Left lobe of liver (tissue), 2 donors: Measurements from ENCODE around the gene KPNA1. TPM values are rescaled to one million over a fixed set of nuclear protein-coding genes. Genes with fewer than 3 reads are reported as not detected.

Experiments
- ATAC-seq: fragments of 200-7000 bp; cut with Tn5 transposase; one replicate; pipeline ENCODE4 v1.9.1; 2020; ENCODE audit warnings: mild to moderate bottlenecking, moderate library complexity
- DNase-seq: peaks from one replicate; pipeline ENCODE4 v3.0.0-alpha.2; 2020; ENCODE audit warnings: low spot score
- total RNA-seq: library from RNA; stranded (reverse); gene quantifications from one replicate; pipeline ENCODE4 v1.2.1, GENCODE V29; 2021
- donor health status: DM: no; HTN: no; CAD: no; lungs with moderate emphysema.
- donor health status: DM: no; HTN: yes; CAD: no.

The KPNA1 gene
- total RNA-seq, result 47.1 TPM

DNA sequence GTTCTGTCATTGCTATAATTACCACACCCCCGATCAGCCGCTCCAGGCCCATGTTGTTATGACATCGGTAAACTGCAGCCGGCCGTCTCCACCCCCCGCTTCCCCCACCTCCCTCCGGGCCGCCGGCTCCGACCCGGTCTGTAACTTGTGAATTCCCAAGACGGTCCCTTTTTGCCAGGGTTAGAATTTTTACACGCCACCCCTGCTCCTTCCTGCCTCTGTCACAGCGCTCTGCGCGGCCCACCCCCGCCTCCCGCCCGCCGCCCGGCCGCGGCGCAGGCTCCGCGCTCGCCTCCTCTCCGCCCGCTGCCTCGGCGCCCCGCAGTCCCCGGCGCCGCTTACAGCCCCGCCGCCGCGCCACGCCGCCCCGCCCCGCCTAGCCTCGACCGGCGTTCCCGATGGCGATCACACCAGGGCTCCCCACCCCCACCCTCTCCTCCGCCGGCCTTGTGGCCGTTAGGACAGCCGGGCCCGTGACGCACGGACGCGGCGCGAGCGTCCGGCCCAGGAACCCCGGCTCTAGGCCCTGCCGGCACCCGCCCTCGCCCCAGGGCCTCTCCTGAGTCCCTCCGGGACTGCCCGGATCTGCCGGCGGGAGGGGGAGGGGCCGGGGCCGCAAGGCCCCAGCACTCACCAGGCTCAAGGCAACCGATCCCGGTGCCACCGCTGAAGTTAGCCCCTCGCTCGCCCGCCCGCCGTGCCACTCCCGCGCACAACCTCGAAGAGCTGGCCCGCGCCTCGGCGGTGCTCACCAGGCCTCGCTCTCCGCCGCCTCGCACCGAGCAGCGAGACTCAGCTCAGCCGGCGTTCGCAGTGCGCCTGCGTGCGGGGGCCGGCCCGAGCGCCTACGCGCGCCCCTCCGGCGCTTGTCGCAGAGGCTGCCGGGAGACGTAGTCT lies at the start of gene KPNA1:
TSS of gene KPNA1 (minus strand) at position 817 of the 897 bp plus-strand sequence. CDS start 18,374 bp downstream, outside the sequence.
- ATAC-seq (peak; percentile 90), DNase-seq (peak; percentile 88)

DNA sequence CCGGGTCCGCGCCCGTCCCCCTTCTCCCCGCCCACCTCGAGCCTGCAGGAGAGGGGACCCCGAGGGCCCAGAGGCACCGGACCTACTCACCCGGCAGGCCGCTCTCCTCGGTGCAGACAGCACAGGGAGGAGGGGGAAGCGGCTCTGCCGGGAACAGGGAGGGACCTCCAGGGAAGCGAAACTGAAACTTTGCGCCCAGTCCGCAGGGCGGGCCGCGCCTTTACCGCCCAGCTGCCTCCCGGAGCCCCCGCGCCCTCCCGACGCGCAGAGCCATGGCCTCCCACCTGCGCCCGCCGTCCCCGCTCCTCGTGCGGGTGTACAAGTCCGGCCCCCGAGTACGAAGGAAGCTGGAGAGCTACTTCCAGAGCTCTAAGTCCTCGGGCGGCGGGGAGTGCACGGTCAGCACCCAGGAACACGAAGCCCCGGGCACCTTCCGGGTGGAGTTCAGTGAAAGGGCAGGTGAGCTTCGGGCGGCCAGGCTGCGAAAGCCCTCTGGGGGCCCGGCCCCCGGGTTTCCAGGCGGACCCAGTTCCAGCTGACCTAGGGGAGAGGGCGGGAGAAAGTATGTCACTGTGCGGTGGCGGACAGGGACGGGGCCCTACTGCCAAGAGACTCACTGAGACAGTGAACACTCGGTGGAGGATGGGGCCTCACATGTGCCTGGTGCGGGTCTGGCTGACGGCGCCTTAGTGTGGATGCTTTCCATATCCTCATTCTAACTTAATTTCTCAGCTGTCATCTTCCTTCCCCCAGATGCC lies 49.6 kb upstream of the KPNA1 start, which contains the start of the genes DTX3L and PARP9:
TSS of gene DTX3L (plus strand) at position 184 of the 758 bp plus-strand sequence. CDS start at position 273, 89 bp downstream.
TSS of gene PARP9 (minus strand) at position 146 of the 758 bp plus-strand sequence. CDS start 4,680 bp downstream, outside the sequence.
- ATAC-seq, result peak; percentile 94
- DNase-seq, result peak; percentile 90

DNA sequence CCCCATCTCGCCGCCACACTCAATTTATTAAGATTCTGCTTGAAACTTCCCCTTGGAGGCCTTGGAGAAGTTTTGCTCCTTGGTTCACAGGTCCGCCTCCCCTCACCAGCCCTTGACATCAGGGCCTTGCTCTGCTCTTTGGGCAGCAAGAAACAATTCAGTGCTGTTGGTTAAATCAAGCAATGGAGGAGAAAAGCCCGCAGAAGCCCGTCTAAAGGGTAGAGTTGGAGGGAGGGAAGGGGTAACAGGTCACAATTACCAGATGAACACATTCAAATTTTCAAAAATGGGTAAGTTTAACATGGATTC lies 48.9 kb upstream of the KPNA1 start:
- DNase-seq (no peak), ATAC-seq (peak; percentile 30)

GRCh38 chr3:122562923-122563716 lies 48.4 kb upstream of the KPNA1 start:
- ATAC-seq, result no peak
- no peak for DNase-seq

DNA sequence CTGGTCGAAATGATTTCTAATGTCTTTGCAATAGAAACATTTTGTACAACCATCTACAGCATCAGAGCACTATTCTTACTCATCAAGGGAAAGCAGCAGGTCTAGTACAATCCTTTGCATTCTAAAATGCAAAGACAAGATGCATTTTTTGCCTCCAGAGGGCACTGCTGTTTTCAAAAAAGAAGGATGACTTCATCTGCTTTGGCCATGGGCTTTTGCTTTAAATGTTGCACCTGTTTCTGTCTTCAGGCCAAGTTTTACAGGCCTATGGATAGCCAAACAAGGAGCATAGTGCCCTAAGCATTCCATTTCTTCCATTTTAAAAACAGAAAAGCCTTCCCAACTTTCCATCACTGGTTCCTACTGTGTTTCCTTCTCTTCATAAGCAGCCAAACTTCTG lies 45.9 kb upstream of the KPNA1 start:
- peak; percentile 37 for ATAC-seq
- no peak for DNase-seq

DNA sequence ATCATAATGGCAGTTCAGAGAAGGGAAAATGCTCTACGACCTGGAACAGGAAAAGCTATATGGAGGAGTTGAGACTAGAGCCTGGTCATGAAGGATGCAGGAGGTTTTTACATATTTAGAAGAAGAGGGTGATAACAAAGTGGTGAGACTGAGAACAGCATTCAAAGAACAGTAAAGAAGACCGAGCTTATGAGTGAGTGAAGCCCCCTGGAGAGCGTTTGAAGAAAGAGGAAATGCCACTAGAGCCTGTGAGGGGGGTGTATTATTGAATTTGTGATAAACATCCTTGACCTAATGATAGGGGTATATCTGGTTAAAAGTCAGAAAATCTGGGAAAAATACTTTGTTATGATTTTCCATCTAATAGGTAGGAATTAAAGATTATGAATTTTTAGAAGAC lies 45.2 kb upstream of the KPNA1 start:
- DNase-seq (no peak), ATAC-seq (no peak)

DNA sequence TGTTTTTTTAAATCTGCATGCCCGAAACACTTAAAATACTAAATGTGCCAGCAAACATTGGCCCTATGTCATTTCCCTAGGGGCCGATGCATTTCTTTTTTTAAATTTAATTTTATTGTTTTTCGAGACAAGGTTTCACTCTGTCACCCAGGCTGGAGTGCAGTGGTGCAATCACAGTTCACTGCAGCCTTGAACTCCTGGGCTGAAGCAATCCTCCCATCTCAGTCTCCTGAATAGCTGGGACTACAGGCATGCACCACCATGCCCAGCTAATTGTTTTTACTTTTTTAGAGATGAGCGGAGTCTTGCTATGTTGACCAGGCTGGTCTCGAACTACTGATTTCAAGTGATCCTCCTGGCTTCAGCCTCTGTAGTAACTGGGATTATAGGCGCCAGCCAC lies 43.9 kb upstream of the KPNA1 start:
- peak; percentile 53 for ATAC-seq
- DNase-seq, result no peak

DNA sequence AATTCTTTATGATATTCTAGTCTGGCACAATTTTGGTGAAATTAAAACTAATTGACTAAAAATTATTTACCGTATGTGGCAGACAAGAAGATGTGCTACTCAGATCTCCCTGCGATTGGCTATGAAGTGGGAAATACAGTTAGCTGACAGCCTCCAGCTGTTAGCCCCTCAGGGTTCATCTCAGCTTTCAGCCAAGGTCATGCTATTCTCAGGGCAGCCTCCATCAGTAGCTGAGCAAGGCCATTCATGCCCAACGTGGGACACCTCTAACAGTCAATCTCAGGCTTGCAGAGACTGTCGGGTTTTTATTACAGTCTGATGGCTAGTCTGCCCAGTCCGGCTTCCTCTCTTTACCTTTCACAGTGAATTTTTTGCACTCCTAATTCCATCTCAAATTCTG lies 42.6 kb upstream of the KPNA1 start:
- DNase-seq (no peak), ATAC-seq (no peak)

DNA sequence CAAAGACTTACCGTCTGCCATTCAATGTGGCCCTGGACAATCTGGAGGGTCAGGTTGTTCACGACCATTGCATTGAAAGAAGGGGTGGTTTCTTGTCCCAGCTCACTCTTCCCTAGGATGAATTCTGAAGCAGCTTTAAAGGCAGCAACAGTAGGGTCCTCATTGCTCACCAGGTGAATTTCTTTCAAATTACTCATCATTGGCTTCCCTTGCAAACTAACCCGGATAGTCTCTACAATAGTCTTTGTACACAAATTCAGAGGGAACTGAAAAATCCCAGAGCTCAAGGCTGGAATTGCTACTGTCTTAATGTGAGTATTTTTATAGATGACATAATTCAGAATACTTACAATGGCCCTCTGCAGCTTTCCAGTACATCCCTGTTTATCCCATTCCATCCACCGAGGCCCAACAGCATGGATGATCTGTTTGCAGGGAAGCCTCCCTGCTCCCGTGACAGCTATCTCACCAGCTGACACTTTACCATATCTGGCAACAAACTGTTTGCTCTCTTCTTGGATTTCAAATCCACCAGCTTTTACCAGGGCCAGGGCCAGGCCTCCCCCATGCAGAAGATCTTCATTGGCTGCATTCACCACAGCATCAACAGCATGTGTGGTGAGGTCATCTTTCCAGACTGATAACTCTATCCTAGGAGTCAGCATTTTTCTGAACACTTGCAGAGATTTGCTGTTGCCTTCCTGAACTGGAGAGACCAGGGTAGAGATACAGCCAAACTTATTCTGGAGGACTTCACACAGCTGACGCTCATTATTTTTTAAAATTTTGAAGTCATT lies 40.7 kb upstream of the KPNA1 start:
- ATAC-seq, result peak; percentile 21
- no peak for DNase-seq

GRCh38 chr3:122553171-122553570 lies 38.4 kb upstream of the KPNA1 start:
- DNase-seq, result no peak
- ATAC-seq, result peak; percentile 57

- ATAC-seq, result no peak
- no peak for DNase-seq
Measured at GRCh38 chr3:122548619-122549018, 33.9 kb upstream of the KPNA1 start.

DNA sequence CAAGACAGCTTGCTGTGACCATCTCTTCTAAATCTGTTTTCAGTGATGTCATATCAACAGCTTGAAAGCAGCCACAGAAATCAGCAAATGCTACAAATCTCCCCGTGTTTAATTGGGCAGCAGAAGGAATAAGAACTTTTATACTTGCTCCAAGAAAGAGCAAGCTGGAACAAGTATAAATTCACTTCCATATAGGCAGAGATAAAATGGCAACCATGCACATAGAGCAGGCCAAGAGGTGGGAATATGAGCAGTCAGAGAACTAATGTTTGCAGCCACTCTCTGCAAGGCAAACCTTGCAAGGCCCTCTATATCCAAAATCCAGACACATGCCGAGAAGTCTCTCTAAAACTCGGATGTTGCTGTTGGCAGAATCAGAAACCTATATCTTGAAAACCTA lies 33.3 kb upstream of the KPNA1 start:
- DNase-seq, result no peak
- no peak for ATAC-seq

DNA sequence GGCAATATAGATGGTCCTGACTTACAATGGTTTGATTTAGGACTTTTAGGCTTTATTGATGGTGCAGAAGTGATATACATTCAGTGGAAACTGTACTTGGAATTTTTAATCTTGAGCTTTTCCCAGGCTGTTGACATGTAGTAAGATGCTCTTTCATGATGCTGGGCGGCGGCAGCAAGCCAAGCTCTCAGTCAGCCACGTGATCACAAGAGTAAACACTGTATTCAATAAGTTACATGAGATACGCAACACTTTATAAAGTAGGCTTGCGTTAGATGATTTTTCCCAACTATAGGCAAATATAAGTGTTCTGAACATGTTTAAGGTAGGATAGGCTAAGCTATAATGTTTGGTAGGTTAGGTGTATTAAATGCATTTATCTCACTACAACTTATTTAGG lies 31.4 kb upstream of the KPNA1 start:
- ATAC-seq, result peak; percentile 73

DNA sequence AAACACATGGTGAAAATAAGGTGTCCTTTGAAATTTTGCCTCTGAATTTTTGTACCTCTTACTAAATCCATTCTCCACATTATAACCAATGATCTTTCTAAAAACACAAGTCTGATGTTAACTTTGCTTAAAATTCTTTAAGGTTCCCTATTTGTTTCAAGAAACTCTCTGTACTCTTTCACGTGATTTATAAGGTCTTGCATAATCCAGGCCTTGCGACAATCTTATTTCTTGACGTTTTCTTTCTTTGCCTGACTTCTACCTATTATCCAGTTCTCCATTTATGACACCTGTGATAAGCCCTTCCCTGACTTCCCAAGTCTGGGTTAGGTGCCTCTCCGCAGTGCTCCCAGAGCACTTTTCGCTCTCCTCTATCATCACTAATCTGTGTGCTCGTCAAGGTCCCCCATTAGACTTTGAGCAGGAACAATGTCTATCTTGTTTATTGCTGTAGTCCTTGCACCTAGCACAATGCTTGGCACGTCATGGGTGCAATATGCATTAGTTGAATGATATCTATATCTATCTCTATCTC lies 24.3 kb upstream of the KPNA1 start:
- ATAC-seq, result no peak
- DNase-seq, result no peak

More for the DNA sequence above, 31.4 kb upstream of the KPNA1 start:
- peak; percentile 63 for DNase-seq

DNA sequence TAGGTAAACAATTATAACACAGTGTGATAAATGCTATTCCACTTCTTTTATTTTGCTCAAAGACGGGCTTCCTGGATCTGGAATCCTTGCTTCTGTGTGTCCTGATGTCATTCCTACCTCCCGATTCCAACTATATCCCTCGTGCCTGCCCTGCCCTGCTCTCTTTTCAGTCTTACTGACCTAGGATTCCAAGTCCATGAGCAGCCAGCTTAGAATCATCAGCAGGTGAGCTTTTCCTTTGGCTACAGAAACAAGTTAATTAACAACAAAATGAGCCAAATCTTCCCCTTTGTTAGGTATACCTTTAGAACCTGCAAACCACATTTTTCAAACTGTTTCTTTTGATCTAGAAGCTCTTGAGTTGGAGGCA lies 21.9 kb upstream of the KPNA1 start:
- DNase-seq, result no peak
- no peak for ATAC-seq

DNA sequence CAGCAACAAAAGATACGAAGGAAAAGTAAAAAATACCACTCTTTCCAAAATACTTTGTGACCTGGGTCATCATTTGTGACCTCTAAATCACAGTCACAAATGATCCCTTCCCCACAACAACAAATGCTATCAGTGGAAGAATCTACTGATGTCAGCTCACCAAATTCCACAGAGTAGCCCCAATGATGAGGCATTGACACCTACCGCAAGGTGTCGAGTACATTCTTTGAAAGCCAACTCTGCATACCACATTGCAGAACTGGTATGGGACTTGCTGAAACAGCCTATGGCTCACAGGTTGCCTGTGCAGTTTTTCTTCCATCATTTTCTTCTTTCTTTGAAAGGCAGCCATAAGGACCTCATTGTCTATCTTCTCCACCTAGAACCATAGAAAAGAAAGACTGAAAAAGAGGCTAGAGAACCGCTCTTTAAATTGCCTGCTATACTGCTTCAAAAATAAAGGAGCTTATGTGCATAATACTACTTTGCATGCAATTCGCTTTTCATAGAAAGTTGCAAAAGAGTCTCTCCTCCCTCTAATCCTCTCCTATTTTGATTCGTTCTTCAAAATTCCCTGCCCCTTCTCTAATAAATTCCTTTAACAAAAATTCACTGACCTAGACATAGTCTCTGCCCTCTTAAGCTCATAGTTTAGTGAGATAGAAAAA lies 21.4 kb upstream of the KPNA1 start:
- ATAC-seq, result no peak
- no peak for DNase-seq

GRCh38 chr3:122533931-122534334 lies 19.2 kb upstream of the KPNA1 start:
- no peak for ATAC-seq
- DNase-seq, result no peak

GRCh38 chr3:122533480-122533879 lies 18.7 kb upstream of the KPNA1 start:
- no peak for DNase-seq
- no peak for ATAC-seq

DNA sequence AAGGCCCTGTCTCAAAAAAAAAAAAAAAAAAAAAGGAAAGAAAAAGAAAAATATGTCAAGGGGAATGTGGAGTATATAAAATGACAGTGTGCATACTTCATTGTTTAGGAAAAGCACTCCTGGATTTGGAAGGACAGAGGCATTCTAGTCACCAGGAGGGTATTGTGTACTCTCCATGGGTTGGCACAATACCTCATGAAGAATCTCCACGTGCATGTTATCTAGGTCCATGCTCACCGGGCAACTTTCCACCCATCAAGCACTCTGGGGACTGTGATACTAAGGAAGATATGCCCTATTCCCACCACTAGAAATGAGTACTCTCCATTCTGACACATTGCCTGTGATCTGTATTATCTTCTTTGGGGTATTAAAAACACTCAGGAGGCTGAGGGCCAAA lies 15.4 kb upstream of the KPNA1 start:
- DNase-seq (no peak), ATAC-seq (peak; percentile 59)

DNA sequence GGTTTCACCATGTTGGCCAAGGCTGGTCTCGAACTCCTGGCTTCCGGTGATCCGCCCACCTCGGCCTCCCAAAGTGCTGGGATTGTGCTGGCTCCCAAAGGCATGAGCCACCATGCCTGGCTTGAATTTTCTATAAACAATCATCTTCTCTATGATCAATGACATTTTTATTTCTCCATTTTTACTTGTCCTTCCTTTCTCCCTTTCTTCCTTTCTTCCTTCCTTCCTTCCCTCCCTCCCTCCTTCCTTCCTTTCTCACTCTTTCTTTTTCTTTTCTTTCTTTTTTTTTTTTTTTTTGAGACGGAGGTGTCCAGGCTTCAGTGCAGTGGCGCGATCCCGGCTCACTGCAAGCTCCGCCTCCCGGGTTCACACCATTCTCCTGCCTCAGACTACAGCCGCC lies 8.6 kb upstream of the KPNA1 start:
- ATAC-seq, result no peak

More for the DNA sequence above, 8.6 kb upstream of the KPNA1 start:
- no peak for DNase-seq
